NCI-H2196 (cell line): Measurements from ENCODE around the gene OXTR.

Experiments
- DNase-seq: peaks from one replicate; lab custom pipeline; 2025; ENCODE audit not compliant: unreplicated experiment; lab: John Stamatoyannopoulos, UW

The OXTR gene

DNA sequence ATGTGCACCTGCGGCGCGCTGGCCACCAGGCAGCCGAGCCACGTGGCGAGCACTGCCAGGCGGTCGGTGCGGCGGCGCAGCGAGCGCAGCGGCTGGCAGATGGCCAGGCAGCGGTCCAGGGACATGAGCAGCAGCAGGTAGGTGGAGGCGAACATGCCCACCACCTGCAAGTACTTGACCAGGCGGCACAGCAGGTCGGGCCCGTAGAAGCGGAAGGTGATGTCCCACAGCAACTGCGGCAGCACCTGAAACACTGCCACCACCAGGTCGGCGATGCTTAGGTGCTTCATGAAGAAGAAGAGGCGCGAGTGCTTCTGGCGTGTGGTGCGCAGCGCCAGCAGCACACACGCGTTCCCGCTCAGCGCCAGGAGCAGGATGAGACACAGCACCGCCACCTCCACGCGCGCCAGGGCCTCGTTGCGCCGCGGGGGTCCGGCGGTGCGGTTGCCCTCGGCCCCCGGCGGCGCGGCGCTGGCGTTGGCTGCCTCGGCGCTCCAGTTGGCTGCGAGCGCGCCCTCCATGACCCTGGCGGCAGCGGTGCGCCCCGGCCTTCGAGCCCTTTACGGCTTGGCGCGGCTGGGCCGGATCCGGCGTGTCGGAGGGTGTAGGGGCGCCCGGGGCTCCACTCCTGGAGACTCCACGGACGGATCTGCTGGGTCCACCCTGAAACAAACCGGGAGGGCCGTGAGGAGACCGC, 1.6 kb downstream of the OXTR start:
- peak; percentile 45 for DNase-seq

DNA sequence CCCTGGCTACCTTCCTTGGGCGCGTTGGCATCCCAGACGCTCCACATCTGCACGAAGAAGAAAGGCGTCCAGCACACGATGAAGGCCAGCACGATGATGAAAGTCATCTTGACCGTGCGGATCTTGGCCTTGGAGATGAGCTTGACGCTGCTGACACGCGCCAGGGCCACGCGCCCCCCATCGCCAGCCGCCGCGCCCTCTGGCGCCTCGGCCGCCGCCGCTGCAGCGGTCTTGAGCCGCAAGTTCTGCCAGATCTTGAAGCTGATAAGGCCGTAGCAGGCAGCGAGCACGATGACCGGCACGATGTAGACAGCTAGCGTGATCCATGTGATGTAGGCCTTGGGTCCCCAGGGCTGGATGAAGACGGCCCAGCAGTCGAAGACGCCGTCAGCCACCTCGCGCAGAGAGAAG, 2.2 kb downstream of the OXTR start:
- no peak for DNase-seq

DNA sequence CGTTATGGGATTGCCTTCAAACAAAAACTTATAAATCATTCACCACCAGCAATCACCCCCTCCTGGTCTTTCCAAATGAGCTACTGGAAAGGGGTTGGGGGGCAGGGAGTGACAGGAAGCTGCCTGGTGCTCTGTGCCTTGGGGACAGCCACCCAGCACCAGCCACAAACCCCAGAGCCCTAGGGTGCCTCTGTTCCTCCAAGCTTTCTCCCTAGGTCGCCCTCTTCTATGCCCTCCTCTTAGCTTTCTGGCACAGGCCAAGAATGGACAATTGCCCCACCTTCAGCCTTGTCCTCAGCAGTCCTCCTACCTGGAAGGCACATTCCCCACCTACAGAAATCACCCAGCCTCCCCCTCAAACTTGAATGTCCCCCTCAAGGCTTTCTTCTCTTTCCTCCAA, 3.3 kb downstream of the OXTR start:
- DNase-seq, result no peak

DNA sequence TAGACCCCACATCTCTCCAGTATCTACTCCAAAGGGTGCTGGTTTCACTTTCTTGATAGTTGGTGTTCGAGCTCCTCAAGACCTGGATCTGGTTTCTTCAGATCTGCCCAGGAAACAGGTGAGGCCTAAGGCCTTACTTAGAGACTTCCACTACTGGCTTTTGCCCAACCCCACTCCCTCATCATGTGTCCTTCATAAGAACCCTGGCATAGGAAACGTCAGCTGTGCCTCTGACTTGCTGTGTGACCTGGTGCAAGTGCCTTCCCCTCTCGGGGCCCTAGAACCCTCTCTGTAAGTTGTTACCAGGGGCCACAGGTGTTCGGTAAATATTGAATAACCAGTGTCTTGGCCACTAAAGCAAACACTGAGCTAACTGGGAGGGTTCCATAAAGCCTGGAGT, 3.9 kb downstream of the OXTR start:
- DNase-seq, result no peak

DNA sequence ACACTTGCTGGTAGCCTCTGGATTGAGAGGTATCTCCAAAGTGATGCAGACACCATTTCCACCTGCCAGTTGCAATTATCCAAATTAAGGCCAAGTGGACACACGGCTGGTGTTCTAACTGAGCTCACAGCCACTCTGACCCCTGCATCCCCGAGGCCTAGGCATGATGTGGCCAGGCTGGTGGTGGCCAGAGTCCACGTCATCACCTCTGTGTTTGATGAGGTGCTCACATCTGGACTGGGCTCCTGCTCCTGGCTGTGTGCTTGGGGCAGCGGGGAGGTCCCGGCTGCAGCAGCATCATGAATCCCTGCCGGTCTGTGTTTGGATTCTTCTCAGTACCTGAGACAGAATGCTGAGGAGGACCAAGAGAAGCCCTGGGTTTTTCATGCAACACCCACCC, 4.9 kb downstream of the OXTR start:
- no peak for DNase-seq

DNA sequence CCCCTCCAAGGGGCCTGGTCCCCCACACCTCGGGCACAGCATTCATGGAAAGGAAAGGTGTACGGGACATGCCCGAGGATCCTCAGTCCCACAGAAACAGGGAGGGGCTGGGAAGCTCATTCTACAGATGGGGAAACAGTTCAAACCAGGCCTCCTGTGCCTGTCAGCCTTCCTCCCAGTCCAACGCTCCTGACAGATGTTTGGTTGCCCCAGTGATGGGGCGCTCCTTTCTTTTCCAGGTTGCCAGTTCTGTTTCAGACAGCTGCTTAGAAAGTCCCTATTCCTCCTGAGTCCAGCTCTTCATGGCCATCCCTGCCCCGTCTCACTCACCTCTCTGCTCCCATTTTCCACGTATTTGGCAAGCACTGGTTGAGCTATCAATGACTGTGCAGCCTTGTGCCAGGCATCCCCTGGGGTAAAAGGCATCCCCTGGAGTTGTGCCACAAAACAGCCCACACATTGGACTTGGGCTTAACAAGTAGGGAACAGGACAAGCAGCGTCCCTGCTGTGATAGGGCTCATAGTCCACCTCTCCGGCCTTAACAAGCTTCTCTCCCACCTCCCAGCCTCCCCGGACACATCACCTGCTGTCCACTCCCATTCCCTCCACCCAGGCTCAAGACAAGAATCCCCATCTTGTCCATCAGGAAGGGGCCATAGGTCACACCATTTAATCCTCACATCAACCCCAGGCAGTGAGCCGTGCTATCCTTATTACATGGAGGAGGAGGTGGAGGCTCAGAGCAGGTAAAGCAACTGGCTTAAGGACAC, 6.6 kb downstream of the OXTR start:
- DNase-seq, result no peak

DNA sequence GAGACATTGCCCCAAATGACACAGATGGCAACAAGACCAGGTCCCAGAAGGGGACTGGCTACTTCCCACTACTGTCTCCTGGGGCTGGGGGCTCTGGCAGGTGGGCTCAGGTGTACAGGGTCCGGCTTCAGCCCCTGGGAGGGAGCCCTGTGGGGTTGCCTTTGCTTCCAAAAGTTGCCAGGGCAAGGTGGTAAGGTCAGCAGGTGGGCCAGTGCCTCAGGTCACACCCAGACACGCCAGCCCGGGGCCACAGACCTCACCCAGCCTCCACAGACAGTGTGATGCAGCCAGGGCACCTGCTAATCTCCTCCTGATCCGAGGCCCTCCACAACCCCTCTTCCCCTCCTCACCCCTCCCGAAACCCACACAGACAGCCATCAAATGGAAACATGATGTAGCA, 7.5 kb downstream of the OXTR start:
- no peak for DNase-seq

DNA sequence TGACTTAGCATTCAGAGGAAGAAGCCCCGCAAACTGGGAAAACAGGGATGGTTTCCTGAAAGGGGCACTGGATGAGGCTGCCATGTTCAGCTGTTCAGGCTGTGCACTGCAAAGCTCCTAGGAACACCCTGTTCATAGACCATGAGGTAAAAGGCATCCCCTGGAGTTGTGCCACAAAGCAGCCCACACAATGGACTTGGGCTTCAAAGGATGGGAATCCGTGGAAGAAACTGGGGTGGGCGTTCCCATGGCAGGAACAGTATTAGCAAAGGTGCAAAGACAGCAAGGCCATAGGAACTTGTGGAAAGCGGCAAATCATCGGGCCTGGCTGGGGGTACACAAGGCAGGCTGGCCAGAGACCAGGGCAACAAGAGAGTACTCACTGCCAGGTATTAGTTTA, 8.9 kb downstream of the OXTR start:
- DNase-seq, result no peak

DNA sequence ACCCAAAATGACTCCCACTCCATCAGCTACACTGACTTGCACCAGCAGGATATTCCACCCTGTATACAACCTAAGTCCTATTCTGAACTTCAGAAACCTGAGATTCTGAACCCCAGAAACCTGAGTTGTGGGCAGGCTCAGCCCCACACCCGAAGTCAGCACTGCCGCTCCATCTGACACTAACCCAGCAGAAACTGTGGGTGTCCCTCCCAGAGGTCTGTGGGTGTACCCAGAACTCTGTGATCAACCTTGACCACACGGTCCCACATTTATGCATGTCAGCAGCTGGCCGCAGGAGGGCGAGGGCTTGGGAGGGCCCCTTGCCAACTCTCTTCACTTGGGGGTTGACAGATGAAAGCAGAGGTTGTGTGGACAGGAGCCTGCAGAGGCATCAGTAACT, 9.3 kb downstream of the OXTR start:
- DNase-seq, result no peak

DNA sequence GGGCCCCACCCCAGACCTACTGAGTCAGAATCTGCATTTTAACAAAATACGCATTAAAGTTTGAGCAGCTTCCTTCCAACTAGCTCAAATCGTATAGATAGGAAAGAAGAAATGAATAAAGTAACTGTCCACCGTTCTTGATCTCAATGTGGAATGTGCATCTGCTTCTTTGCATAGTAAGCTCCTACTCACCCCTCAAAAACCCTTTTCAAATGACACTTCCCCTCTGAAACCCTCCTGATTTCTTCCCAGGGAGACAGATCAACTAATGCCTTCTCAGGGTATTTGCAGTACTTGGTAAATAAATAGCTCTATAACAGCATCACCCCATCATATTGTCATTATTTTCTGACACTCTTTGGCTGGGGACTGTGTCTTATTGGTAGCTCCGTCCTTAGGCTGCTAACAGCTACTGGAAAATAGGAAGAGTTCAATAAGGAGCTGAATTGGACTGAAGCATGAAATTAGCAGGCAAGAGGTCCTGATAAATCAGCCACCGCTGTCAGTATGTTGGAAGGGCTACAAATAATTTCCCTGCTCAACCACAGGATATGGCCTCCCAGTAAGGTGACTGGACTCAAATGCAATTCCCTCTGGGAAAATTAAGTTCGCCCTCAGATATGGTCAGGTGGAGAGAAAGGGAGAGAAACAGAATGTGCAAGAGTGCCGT, 10.2 kb downstream of the OXTR start:
- no peak for DNase-seq

DNA sequence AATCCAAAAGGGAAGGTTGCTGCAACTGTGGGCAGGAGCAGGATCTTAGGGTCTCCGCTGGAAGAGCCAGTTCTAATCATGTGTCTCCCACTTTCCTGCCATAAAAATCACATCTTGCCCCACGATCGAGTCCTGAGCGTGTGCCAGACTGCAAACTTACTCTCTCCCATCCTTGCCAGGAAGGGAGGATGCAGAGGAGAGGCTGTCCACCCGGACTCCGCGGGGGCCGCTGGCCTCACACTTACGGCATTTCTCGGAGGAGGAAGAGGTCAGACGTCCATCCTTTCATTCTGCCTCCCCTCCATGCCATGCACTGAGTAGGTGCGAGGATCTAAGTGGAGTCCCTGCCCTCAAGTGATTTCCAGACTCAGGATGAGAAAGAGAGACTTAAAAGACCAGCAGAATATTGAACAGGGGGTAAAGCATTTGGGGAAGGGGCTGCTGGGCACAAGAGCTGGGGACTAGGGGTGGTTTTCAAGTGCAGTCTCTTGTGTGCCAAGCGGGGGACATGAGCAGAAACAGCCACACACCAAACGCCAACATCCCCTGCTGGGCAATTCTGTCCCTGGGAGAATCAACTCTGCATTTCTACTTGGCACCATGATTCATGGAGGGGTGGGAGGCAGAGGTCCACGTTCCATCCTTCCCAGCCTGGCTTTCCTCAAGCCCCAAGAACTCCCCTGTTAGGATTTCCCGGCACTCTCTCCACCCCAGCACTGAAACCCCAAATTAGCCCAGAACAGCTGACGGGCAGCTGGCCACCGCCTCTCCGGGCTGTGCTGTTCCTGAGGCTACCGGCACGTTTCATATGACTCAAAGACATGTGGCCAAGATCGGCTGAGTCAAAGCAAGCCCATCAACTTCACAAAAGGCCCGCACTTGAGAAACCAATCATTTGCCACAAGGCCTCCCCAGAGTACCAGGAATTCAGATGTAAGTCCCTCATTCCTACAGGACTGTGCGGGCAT, 11.6 kb downstream of the OXTR start:
- DNase-seq, result no peak

DNA sequence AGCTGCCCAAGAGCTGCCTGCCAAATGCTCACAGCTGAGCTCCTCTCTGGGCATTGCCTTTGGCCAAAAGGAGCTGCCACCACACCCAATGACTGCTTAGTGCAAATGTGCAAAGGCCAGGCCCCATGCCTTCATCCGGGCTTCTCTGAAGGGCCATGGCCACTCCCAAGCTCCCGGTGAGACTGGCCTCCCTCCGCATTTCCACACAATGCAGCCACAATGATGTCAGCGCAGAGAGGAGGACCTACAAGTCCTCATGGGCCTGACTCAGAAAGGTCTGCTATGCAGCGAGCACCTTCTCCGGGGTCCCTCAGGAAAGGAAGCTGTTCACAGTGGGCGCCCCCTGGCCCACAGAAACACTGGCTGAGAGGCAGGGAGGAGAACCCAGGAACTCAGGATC, 12.7 kb downstream of the OXTR start:
- no peak for DNase-seq

DNA sequence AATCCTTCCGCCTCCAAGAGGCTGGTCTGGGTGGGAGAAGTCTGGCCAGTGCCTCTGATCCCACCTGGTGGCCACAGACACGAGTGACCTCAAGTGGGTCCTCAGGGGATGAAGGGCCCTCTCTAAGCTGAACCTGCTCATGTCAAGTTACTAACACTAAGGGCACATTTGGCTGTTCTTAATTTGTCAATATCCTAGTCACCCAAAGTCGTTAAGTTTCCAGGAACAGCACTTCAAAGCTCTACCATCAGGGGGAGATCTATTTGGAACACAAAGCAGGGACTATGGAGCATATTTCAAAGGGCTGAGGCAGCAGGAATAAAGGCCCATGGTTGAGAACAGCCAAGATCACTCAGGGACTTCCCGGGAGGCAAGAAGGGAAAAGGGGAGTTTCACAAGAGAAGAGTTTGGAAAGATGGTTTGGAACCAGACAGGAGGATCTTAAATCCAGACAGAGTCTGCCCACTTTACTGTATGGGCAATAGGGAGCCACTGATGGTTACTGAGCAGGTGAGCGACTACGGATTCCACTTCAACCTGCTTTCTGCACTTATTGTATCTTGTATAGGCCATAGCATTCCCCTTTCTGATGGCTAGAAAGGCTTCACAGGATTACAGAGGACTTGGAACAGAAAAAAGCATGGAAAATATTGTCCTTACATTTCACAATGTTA, 13.7 kb downstream of the OXTR start:
- DNase-seq, result no peak

DNA sequence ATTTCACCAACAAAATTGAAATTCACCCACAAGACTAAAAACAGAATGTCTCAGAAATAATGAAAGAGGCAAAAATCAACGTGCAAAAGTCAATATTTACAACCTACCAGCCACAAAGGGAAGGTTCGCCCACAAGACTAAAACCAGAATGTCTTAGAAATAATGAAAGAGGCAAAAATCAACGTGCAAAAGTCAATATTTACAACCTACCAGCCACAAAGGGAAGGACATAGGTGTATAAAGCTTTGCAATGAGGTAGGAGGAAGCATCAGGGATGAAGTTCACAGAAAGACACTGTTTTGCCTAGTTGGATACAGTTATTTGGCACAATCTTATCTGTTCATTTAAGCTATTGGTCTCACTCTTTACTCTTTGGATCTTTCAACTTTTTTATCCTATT, 14.3 kb downstream of the OXTR start:
- no peak for DNase-seq

DNA sequence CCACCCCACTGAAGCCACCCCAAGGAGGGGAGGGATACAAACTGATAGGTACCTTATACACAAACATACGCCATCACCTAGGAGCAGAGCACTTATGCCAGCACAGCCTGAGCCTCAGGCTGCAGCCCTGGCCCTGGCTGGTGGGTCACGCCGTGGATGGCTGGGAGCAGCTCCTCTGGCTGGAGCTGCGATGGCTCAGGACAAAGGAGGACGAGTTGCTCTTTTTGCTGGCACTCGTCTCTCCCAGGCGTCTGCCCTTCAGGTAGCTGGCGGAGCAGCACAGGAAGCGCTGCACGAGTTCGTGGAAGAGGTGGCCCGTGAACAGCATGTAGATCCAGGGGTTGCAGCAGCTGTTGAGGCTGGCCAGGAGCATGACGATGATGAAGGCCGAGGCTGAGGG, 16.6 kb downstream of the OXTR start:
- DNase-seq, result no peak

DNA sequence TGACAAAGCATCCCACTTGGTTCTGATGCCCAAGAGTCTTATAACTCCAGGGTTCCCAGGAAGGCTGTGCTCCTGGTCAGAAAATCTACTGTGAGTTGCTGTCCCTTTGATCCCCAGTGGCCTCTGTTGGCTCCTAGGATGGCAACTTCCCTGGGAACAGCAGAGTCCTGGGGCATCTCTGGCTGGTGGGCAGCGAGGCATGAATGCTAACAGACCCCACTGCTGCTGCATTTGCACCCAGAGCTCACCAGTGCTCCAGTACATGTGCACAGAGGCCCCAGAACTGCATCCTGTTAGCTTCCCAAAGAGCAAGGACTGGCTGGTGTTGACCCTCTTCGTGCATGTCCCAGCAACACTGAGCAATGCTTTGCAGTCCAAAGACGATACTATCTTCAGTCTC, 20.1 kb downstream of the OXTR start:
- DNase-seq, result no peak

DNA sequence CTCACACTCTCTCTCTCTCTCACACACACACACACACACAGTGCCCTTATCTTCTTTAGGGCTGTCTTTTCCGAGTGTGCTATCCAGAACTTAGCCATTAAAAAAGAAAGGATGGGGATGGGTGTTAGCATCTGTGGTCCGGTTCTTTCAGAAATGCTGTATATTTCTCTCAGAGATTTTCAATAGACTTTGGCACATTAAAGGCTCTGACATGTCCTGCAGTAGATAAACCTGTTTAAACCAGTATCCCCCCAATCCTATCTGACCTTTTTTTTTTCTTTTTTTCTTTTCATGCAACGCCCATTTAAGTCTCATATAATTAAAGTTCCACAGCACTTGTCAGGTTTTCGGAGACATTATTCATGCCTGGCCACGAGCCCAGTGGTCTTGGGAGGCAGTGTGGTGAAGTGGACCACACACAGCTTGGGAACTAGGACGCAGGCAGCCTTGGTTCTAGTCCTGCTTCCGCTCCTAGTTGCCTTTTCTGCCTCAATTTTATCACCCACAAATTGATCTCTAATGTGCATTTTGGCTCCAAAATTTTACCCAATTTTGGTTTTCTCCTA, 22.6 kb downstream of the OXTR start:
- no peak for DNase-seq

DNA sequence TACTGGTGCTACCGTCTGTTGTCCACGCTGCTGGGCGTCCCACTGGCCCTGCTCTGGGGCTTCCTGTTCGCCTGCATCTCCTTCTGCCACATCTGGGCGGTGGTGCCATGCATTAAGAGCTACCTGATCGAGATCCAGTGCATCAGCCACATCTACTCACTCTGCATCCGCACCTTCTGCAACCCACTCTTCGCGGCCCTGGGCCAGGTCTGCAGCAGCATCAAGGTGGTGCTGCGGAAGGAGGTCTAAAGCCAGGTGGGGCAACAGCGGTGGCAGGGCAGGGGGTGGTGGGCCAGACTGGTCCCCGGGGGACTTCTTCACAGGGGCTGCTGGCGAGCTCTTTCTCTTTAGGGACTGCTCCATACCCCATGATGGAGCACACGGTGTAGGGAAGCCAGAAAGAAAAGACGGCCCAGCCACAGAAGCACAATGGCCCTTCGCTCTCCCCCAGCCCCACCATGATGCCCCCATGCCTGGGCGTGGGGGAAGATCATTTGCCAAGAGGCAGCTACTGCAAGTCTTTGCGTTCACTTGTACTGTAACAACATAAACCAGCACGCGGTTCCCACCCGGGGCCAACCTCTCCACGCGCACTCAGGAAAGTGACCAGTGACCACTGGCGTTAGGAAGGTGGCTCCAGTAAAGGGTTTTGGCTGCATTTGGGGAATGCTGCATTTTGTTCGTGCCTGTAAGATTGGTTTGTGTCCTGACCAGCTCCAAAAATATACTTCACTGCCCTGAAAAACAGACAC, 23.6 kb downstream of the OXTR start:
- DNase-seq, result no peak

DNA sequence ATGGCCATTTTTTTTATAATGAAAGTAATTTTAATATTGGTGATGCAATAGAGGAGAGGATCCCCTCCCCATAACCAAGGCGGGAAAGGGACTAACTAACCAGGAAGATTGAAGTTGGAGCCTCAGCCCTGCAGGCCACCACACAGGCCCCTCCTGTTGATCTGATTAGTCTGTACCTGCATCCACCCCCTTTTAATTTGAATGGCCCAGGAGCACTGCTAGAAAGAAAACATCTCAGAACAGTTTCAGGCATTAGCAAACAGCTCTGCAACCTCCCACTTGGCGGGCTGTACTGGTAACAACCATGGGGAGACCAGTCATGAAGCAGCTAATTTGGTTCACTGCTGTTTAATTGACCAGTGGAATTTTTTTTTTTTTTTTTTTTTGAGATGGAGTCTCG, 25.5 kb downstream of the OXTR start:
- no peak for DNase-seq
